ENCODE data around the gene MN1.

Gene MN1

GRCh38 chr22:27823221-27823620 lies 21.7 kb upstream of the MN1 start:
- no peak for TF ChIP-seq EZH2phosphoT487 (IDR thresholded peaks at IDR 0.05; ENCODE audit: borderline replicate concordance, low read length)
- H3K4me2 ChIP-seq (ENCODE audit: low read length) = no peak overlapping the region
- no peaks in the 10 kb centered on the region for H3K4me1 ChIP-seq (ENCODE audit: control insufficient read depth, low read length)
- H3F3A ChIP-seq (ENCODE audit: control insufficient read depth, insufficient read depth) = no peaks in the 10 kb centered on the region
- H3K27ac ChIP-seq (ENCODE audit: low read depth, low read length) = no peak overlapping the region
- H3K9me2 ChIP-seq (replicated peaks; ENCODE audit: control insufficient read depth, low read length) = no peaks in the 10 kb centered on the region
- no peaks in the 10 kb centered on the region for H3K79me2 ChIP-seq (ENCODE audit: control insufficient read depth, low read length)
- H3K4me3 ChIP-seq (ENCODE audit: low read length) = no peak overlapping the region
- no peaks in the 10 kb centered on the region for H3K27me3 ChIP-seq (ENCODE audit: control insufficient read depth, low read length)
- H3K36me3 ChIP-seq (ENCODE audit: control insufficient read depth, low read length) = no peaks in the 10 kb centered on the region
- no peaks in the 10 kb centered on the region for H3K9me3 ChIP-seq (ENCODE audit: control insufficient read depth, insufficient read depth, low read length)
- H4K20me1 ChIP-seq (ENCODE audit: control insufficient read depth, insufficient read depth, low read depth, low read length) = no peaks in the 10 kb centered on the region

- no peaks in the 10 kb centered on the region for H4K20me1 ChIP-seq (ENCODE audit: control insufficient read depth, insufficient read depth, low read depth, low read length)
- H3K9me2 ChIP-seq (replicated peaks; ENCODE audit: control insufficient read depth, low read length) = no peaks in the 10 kb centered on the region
- H3K79me2 ChIP-seq (ENCODE audit: control insufficient read depth, low read length) = no peaks in the 10 kb centered on the region
- no peaks in the 10 kb centered on the region for H3K9me3 ChIP-seq (ENCODE audit: control insufficient read depth, insufficient read depth, low read length)
- no peaks in the 10 kb centered on the region for H3K36me3 ChIP-seq (ENCODE audit: control insufficient read depth, low read length)
- H3K4me3 ChIP-seq (ENCODE audit: low read length) = no peak overlapping the region
- no peak overlapping the region for H3K27ac ChIP-seq (ENCODE audit: low read depth, low read length)
- no peaks in the 10 kb centered on the region for H3K4me1 ChIP-seq (ENCODE audit: control insufficient read depth, low read length)
- no peak overlapping the region for H3K4me2 ChIP-seq (ENCODE audit: low read length)
- TF ChIP-seq CTCF (IDR thresholded peaks at IDR 0.05; ENCODE audit: low read depth, low read length, poor library complexity, severe bottlenecking) = no peak
- no peak for TF ChIP-seq EZH2phosphoT487 (IDR thresholded peaks at IDR 0.05; ENCODE audit: borderline replicate concordance, low read length)
- H3F3A ChIP-seq (ENCODE audit: control insufficient read depth, insufficient read depth) = no peaks in the 10 kb centered on the region
- H3K27me3 ChIP-seq (ENCODE audit: control insufficient read depth, low read length) = no peaks in the 10 kb centered on the region
These were observed 19.6 kb upstream of the MN1 start for GRCh38 chr22:27820896-27821866.

- Histone ChIP-seq H3K9me3 (ENCODE audit: control insufficient read depth, insufficient read depth, low read length) (no peaks in the 10 kb centered on the region), H3K4me3 (ENCODE audit: low read length) (no peak overlapping the region), H4K20me1 (ENCODE audit: control insufficient read depth, insufficient read depth, low read depth, low read length) (no peaks in the 10 kb centered on the region), H3K27ac (ENCODE audit: low read depth, low read length) (no peak overlapping the region), H3K79me2 (ENCODE audit: control insufficient read depth, low read length) (no peaks in the 10 kb centered on the region), H3K9me2 (replicated peaks; ENCODE audit: control insufficient read depth, low read length) (no peaks in the 10 kb centered on the region), H3F3A (ENCODE audit: control insufficient read depth, insufficient read depth) (no peaks in the 10 kb centered on the region), H3K36me3 (ENCODE audit: control insufficient read depth, low read length) (no peaks in the 10 kb centered on the region), H3K4me2 (ENCODE audit: low read length) (no peak overlapping the region), H3K4me1 (ENCODE audit: control insufficient read depth, low read length) (no peaks in the 10 kb centered on the region), H3K27me3 (ENCODE audit: control insufficient read depth, low read length) (no peaks in the 10 kb centered on the region)
- no peak for TF ChIP-seq CTCF (IDR thresholded peaks at IDR 0.05; ENCODE audit: low read depth, low read length, poor library complexity, severe bottlenecking)
- TF ChIP-seq EZH2phosphoT487 (IDR thresholded peaks at IDR 0.05; ENCODE audit: borderline replicate concordance, low read length) = no peak
These were observed 15.0 kb upstream of the MN1 start for GRCh38 chr22:27816552-27816951.

Data from DOHH2 (cell line).